ENCODE results near the gene RELB. TPM values are rescaled to one million over a fixed set of nuclear protein-coding genes. Genes with fewer than 3 reads are reported as not detected.

Gene RELB
- polyA plus RNA-seq, 2 of the 4 experiments (the other 2 are of a cell fraction), result 8.1 to 9.6 TPM

DNA sequence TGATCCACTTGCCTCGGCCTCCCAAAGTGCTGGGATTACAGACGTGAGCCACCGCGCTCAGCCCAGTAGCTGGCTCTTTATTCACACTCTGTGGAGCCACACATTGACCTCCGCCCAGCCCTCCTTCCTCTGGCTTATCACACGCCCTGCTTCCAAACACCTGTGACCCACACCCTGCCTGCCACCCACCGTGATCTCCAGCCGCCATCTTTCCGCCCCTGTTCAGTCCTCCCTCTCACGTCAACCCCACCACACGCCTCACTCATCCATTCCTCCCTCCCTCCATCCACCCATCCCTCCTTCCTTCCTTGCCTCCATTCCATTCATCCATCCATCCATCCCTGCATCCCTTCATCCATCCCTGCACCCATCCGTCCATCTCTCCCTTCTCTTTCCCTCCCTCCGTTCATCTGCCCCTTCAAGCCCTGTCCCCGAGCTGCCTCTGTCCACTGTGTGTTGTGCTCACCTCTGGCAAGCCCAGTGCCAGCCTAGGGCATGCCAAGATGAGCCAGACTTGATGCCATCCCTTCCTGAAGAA lies 57.4 kb downstream of the RELB start:
- WGBS (ENCODE audit: missing lambda C conversion rate), result 93% methylated on average over 14 of the region's 14 CpGs
- Histone ChIP-seq H3K4me1 (0 out of 3 replicates have a peak, but pooled peaks cover 3% of the 10 kb centered on the region), H3K4me2 (no peak overlapping the region), H3K27ac (no peak overlapping the region), H3K4me3 (no peak overlapping the region), H3K9me3 (no peaks in the 10 kb centered on the region)
- DNase-seq (ENCODE audit: low read depth in 1 of 2, low spot score in 1 of 2) (no peak), ATAC-seq (peak in 1 of 2 experiments; percentile 6; a peak in 1 of 6 replicates), FAIRE-seq (no peak)
- ChIA-PET POLR2A (interaction anchor here (1.2 to 2.3 kb wide), 2 partner anchors 20 to 168 kb away, joined by 3 to 9 read pairs; partner anchors contain the start of genes CLASRP and TOMM40), CTCF (interaction anchor here (0.5 to 8.1 kb wide), 44 partner anchors 8 to 488 kb away, joined by 3 to 152 read pairs (median 6); partner anchors contain the start of genes APOE, CLASRP, GEMIN7 and RELB)
- no peak for TF ChIP-seq EHF (CRISPR knock-in tag; IDR thresholded peaks at IDR 0.05)
- TF ChIP-seq KDM1A (IDR thresholded peaks at IDR 0.05; ENCODE audit: low read depth), result no peak
- TF ChIP-seq POLR2AphosphoS2 (conservative IDR thresholded peaks at IDR 0.05; ENCODE audit: low read length), result no peak
- no peak for TF ChIP-seq ZSCAN20 (CRISPR knock-in tag; IDR thresholded peaks at IDR 0.05)
- no peak for TF ChIP-seq MYC (IDR thresholded peaks at IDR 0.05; ENCODE audit: borderline replicate concordance, low read length)
- no peak for TF ChIP-seq ZFP36 (IDR thresholded peaks at IDR 0.05; ENCODE audit: borderline replicate concordance, partially characterized antibody)
- TF ChIP-seq, protein P1, sequence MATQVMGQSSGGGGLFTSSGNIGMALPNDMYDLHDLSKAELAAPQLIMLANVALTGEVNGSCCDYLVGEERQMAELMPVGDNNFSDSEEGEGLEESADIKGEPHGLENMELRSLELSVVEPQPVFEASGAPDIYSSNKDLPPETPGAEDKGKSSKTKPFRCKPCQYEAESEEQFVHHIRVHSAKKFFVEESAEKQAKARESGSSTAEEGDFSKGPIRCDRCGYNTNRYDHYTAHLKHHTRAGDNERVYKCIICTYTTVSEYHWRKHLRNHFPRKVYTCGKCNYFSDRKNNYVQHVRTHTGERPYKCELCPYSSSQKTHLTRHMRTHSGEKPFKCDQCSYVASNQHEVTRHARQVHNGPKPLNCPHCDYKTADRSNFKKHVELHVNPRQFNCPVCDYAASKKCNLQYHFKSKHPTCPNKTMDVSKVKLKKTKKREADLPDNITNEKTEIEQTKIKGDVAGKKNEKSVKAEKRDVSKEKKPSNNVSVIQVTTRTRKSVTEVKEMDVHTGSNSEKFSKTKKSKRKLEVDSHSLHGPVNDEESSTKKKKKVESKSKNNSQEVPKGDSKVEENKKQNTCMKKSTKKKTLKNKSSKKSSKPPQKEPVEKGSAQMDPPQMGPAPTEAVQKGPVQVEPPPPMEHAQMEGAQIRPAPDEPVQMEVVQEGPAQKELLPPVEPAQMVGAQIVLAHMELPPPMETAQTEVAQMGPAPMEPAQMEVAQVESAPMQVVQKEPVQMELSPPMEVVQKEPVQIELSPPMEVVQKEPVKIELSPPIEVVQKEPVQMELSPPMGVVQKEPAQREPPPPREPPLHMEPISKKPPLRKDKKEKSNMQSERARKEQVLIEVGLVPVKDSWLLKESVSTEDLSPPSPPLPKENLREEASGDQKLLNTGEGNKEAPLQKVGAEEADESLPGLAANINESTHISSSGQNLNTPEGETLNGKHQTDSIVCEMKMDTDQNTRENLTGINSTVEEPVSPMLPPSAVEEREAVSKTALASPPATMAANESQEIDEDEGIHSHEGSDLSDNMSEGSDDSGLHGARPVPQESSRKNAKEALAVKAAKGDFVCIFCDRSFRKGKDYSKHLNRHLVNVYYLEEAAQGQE (IDR thresholded peaks at IDR 0.05), result no peak
- no peak for TF ChIP-seq RAD21 (conservative IDR thresholded peaks at IDR 0.05 in 1 of 2, IDR thresholded peaks at IDR 0.05 in 1 of 2)
- TF ChIP-seq RFX5 (IDR thresholded peaks at IDR 0.05), result no peak
- TF ChIP-seq FOSB (CRISPR knock-in tag; IDR thresholded peaks at IDR 0.05), result no peak
- TF ChIP-seq, protein P2, sequence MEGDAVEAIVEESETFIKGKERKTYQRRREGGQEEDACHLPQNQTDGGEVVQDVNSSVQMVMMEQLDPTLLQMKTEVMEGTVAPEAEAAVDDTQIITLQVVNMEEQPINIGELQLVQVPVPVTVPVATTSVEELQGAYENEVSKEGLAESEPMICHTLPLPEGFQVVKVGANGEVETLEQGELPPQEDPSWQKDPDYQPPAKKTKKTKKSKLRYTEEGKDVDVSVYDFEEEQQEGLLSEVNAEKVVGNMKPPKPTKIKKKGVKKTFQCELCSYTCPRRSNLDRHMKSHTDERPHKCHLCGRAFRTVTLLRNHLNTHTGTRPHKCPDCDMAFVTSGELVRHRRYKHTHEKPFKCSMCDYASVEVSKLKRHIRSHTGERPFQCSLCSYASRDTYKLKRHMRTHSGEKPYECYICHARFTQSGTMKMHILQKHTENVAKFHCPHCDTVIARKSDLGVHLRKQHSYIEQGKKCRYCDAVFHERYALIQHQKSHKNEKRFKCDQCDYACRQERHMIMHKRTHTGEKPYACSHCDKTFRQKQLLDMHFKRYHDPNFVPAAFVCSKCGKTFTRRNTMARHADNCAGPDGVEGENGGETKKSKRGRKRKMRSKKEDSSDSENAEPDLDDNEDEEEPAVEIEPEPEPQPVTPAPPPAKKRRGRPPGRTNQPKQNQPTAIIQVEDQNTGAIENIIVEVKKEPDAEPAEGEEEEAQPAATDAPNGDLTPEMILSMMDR (IDR thresholded peaks at IDR 0.05), result no peak
- no peak for TF ChIP-seq MAZ (IDR thresholded peaks at IDR 0.05; ENCODE audit: borderline replicate concordance, low read depth, low read length)
- TF ChIP-seq BHLHE40 (IDR thresholded peaks at IDR 0.05; ENCODE audit: low read depth, low read length), result no peak
- TF ChIP-seq, protein P3, sequence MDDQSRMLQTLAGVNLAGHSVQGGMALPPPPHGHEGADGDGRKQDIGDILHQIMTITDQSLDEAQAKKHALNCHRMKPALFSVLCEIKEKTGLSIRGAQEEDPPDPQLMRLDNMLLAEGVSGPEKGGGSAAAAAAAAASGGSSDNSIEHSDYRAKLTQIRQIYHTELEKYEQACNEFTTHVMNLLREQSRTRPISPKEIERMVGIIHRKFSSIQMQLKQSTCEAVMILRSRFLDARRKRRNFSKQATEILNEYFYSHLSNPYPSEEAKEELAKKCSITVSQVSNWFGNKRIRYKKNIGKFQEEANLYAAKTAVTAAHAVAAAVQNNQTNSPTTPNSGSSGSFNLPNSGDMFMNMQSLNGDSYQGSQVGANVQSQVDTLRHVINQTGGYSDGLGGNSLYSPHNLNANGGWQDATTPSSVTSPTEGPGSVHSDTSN (IDR thresholded peaks at IDR 0.05), result no peak

DNA sequence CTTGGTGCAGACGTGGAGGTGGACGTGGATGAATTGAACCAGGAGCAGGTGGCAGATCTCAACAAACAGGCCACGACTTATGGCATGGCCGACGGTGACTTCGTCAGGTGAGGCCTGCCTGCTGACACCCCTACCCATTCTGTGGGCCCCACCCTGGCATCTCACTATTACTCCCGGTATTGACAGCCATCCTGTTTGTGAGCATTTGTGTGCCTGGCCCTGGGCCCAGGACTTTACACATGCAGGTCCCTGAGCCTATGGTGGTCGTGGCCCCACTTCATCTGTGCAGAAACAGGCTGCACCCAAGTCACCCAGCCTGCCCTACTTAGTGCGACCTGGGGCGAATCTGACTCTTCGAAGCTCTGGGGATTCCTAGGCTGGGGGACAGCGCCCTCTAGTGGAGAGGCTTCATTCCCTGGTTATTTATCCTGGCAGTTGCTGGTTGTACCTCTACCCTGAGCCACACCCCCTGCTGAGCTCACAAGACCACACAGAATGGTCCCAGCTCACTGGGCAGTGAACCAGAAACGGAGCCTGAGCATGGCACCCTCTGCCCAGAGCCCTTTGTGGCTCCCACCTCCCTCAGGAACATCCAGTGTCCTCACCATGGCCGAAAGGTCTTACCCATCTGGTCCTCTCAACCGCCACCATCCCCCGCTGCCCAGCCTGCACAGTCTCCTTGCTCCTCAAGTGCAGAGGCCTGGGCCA lies 58.1 kb downstream of the RELB start:
- ChIA-PET POLR2A (interaction anchor here (0.6 to 1.2 kb wide), 4 partner anchors 20 to 169 kb away, joined by 3 to 4 read pairs (median 4); partner anchors contain the start of genes CLASRP, GEMIN7 and TOMM40), CTCF (interaction anchor here (0.5 to 8.1 kb wide), 64 partner anchors 9 to 489 kb away, joined by 3 to 152 read pairs (median 5); partner anchors contain the start of genes APOE, CLASRP, GEMIN7 and RELB)
- FAIRE-seq (peak; percentile 95), DNase-seq (ENCODE audit: low read depth in 1 of 2, low spot score in 1 of 2) (peak; percentile 88 to 89), ATAC-seq (peak; percentile 73 to 90)
- Histone ChIP-seq H3K4me3 (no peak overlapping the region), H3K4me2 (no peak overlapping the region), H3K9me3 (no peaks in the 10 kb centered on the region), H3K27ac (no peak overlapping the region), H3K4me1 (0 out of 3 replicates have a peak, but pooled peaks cover 3% of the 10 kb centered on the region)
- 52% methylated on average over 16 of the region's 16 CpGs for whole genome bisulfite sequencing (ENCODE audit: missing lambda C conversion rate)
- TF ChIP-seq CBX8 (IDR thresholded peaks at IDR 0.05) (no peak), HOXB13 (CRISPR knock-in tag; IDR thresholded peaks at IDR 0.05; ENCODE audit: low read depth) (no peak), FOSL2 (IDR thresholded peaks at IDR 0.05) (no peak), FOSL2 (CRISPR knock-in tag; IDR thresholded peaks at IDR 0.05) (no peak), MYC (IDR thresholded peaks at IDR 0.05; ENCODE audit: borderline replicate concordance, low read length) (no peak), KDM5A (IDR thresholded peaks at IDR 0.05) (no peak), ESRRA (IDR thresholded peaks at IDR 0.05; ENCODE audit: borderline replicate concordance, low read length) (no peak), SMC3 (IDR thresholded peaks at IDR 0.05) (peak; percentile 66), RNF2 (IDR thresholded peaks at IDR 0.05; ENCODE audit: borderline replicate concordance, low read depth) (no peak)
- TF ChIP-seq, protein P4, sequence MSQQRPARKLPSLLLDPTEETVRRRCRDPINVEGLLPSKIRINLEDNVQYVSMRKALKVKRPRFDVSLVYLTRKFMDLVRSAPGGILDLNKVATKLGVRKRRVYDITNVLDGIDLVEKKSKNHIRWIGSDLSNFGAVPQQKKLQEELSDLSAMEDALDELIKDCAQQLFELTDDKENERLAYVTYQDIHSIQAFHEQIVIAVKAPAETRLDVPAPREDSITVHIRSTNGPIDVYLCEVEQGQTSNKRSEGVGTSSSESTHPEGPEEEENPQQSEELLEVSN (IDR thresholded peaks at IDR 0.05; ENCODE audit: borderline replicate concordance, low read depth), result no peak
- TF ChIP-seq, protein P5, sequence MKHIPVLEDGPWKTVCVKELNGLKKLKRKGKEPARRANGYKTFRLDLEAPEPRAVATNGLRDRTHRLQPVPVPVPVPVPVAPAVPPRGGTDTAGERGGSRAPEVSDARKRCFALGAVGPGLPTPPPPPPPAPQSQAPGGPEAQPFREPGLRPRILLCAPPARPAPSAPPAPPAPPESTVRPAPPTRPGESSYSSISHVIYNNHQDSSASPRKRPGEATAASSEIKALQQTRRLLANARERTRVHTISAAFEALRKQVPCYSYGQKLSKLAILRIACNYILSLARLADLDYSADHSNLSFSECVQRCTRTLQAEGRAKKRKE (CRISPR knock-in tag; IDR thresholded peaks at IDR 0.05; ENCODE audit: low read depth), result no peak
- TF ChIP-seq, protein P6, sequence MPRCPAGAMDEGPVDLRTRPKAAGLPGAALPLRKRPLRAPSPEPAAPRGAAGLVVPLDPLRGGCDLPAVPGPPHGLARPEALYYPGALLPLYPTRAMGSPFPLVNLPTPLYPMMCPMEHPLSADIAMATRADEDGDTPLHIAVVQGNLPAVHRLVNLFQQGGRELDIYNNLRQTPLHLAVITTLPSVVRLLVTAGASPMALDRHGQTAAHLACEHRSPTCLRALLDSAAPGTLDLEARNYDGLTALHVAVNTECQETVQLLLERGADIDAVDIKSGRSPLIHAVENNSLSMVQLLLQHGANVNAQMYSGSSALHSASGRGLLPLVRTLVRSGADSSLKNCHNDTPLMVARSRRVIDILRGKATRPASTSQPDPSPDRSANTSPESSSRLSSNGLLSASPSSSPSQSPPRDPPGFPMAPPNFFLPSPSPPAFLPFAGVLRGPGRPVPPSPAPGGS (IDR thresholded peaks at IDR 0.05), result no peak

All from A549 (cell line).